ENCODE results near the gene NPIPB12. TPM values are rescaled to one million over a fixed set of nuclear protein-coding genes. Genes with fewer than 3 reads are reported as not detected.
"Not testable (repeated sequence)": the region's sequence is repeated elsewhere in the genome, so short reads cannot be mapped to it uniquely, and the experiment has no call there.

NPIPB12 gene
- total RNA-seq, result 38.7 TPM

DNA sequence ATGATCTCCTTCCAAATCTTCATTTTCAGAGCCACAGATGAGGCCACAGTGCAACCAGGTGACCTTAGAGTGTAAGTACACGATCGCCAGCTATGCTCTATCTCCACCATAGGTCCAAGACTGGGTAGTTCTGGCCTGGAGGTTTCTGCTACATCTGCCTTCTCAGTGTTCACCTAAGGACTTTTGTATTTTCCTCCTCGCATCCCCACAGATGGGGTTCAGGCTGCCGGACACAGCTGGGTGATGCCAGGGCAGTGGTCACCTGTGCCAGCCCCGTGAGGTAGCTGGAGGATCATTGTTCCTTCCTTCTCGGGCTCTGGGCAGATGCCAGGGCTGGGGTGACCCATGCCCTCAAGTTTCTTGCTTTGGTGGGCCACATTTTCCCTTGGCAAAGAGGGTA lies at the start of gene NPIPB12:
TSS of gene NPIPB12 (minus strand) at position 101 of the 400 bp plus-strand sequence.
- not testable (repeated sequence) for H3K9me3 ChIP-seq (ENCODE audit: low read depth, low read length); H3K27me3 ChIP-seq (ENCODE audit: insufficient read depth, low read length); H3K4me1 ChIP-seq (ENCODE audit: insufficient read depth, low read length); H3K4me3 ChIP-seq (ENCODE audit: low read length)

DNA sequence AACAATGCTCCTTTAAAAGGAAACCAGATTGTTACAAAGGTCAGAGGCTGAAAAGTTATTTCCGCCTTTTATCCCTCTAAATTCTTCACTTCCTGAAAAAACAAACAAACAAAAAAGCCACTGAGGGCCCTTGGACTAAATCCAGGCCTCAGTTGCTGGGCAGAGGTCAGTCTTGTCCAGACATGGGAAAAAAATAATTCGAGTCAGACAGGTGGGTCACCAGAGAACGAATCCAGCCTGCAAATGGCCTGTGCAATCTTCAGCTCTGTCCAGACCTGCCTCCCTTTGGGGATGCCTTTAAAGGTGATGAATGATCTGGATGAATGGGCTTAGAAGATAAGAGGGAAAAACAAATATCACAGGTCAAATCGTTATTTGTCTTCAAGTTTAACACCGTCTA lies 15.3 kb upstream of the NPIPB12 start:
- H3K4me3 ChIP-seq (ENCODE audit: low read length); H3K27me3 ChIP-seq (ENCODE audit: insufficient read depth, low read length): not testable (repeated sequence)

DNA sequence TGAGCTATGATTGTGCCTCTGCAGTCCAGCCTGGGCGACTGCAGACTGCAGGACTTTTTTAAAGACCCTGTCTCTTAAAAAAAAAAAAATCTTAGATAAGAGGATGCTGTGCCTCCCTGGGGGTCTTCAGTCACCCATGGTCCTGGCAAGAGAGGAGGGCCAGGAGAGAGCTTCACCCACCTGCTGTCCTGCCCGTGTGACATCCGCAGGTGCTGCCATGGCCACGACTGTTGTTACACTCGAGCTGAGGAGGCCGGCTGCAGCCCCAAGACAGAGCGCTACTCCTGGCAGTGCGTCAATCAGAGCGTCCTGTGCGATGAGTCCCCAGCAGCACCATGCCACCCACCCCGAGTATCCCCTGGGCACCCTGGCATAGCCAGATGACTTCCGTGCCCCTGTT lies 23.9 kb downstream of the NPIPB12 start:
- H3K27me3 ChIP-seq (ENCODE audit: insufficient read depth, low read length); H3K9me3 ChIP-seq (ENCODE audit: low read depth, low read length); H3K4me3 ChIP-seq (ENCODE audit: low read length); H3K4me1 ChIP-seq (ENCODE audit: insufficient read depth, low read length): not testable (repeated sequence)

More for the DNA sequence above, 15.3 kb upstream of the NPIPB12 start:
- not testable (repeated sequence) for H3K9me3 ChIP-seq (ENCODE audit: low read depth, low read length); H3K4me1 ChIP-seq (ENCODE audit: insufficient read depth, low read length)

DNA sequence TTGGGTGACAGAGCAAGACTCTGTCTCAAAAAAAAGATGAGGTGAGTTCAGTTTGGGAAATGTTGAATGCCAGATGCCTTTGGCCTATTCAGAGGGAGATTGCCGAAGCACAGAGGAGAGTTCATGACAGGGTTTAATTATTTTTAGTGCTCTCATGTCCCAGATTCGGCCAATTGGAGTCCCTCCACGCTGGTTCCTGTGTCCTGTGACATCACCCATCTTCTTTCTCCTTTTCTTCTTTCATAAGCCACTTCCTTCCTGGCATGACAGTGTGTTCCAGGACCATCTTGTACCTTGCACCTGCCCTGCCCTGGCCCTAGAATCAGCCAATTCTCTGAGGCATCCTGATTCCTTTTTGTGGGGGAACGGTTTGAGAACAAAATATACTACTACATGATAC lies 34.1 kb downstream of the NPIPB12 start:
- not testable (repeated sequence) for H3K9me3 ChIP-seq (ENCODE audit: low read depth, low read length); H3K4me1 ChIP-seq (ENCODE audit: insufficient read depth, low read length); H3K4me3 ChIP-seq (ENCODE audit: low read length); H3K27me3 ChIP-seq (ENCODE audit: insufficient read depth, low read length)

DNA sequence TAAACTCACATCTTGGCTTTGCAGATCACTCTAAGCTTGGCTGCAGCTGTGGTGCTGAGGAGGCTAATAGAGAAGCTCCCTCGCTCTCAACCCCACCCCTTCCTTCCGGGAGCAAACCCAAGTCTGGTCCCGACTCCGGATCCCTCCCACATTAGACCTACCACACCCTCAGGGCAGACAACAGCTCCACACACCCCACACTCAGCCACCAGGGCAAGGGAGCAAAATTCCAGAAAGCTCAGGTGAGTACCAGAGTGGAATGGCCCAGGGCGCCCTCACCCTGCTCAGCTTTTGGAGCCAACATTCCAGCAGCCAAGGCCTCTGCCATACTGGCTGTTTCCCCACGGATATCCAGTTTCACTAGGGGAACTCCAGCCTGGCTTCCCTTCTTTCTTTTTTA lies 36.5 kb downstream of the NPIPB12 start:
- H3K4me3 ChIP-seq (ENCODE audit: low read length); H3K9me3 ChIP-seq (ENCODE audit: low read depth, low read length); H3K4me1 ChIP-seq (ENCODE audit: insufficient read depth, low read length); H3K27me3 ChIP-seq (ENCODE audit: insufficient read depth, low read length): not testable (repeated sequence)

DNA sequence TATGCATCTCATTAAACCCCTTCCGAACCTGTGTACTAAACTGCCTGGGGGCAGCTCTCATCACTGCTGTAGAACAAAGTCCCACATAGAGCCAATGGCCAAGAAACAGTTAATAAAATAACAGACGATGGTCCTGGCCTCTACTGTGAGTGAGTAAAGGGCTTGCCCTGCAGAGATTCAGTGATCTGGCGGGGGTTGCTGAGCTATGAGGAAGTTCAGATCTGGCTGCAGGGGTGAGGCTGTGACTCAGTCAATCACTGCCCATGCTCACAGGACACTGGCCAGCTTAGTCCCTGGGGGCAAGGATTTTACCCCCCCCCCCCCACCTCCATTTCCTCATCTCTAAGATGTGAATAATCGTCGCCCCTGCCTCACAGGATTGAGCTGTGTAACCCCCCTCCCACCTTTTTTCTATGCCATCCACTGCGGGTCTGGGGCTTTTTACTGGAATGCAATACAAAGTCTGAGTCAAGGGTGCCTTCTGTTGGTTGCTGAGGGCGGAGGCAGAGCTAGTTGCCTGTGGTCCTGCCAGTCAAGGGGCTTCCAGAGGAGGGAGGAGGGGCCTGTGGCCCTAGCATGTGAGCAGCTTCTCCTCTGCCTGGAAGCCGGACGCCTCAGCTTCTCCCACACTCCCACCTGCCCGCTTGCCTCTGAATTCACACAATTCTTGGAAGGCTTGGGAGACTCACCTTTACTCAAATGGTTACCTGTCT lies 38.4 kb downstream of the NPIPB12 start:
- H3K4me3 ChIP-seq (ENCODE audit: low read length); H3K4me1 ChIP-seq (ENCODE audit: insufficient read depth, low read length); H3K9me3 ChIP-seq (ENCODE audit: low read depth, low read length); H3K27me3 ChIP-seq (ENCODE audit: insufficient read depth, low read length): not testable (repeated sequence)

DNA sequence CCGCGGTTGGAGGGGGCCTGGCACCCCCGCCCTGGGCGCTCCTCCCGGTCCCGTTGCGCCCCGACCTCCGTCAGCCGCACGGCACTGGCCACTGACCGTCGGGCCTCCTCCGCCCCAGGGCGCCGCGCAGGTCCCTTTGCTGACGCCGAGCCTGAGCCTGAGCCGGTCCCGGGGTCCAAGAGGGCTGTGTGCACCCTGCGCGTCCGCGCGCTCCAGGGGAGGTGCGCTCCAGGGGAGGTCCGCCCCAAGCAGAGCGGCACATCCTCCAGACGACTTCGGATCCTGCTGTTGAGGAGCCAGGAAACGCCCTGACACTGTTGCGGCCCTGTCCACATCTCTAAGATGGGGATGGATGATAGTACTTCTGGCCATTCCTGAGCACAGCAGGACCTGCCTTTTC lies 39.3 kb downstream of the NPIPB12 start:
- H3K9me3 ChIP-seq (ENCODE audit: low read depth, low read length); H3K27me3 ChIP-seq (ENCODE audit: insufficient read depth, low read length); H3K4me3 ChIP-seq (ENCODE audit: low read length); H3K4me1 ChIP-seq (ENCODE audit: insufficient read depth, low read length): not testable (repeated sequence)

DNA sequence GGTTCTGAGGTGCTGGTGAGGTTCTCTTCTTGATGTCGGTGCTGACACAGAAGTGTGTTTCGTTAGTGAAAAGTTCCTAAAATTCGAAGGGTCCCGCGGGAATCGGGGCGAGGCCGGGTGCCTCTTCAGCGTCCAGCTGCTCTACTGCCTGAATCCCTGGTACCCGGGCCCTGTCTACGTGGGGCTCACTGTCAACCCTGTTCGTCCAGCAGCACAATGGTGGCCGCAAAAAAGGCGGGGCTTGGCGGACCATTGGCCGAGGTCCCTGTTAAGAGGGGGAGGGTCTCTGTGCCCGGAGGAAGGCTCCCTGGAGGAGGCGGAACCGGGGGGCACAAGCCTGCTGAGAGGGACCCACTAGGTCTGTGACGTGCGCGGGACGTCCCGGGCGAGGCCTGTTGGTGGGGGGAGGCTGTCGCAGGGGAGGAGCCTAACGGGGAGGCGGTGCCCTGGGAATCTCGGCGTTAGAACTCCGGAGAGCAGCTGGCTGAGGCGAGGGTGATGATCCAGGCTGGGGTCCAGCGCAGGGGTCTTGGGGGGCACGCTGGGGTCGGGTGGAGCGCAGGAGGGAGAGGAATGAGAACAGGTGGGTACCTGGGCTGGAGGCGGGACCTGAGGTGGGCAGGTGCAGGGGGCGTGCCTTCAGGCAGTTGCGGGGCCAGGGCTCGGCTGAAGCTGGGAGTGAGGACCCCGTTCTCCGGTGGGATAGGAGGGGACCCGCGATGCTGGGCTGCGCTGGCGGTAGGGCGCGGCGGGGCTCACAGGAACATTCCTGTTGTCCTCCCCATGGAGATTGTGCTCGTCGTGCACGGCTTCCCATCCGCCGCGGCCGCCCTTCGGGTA lies 40.0 kb downstream of the NPIPB12 start:
- not testable (repeated sequence) for H3K4me3 ChIP-seq (ENCODE audit: low read length); H3K9me3 ChIP-seq (ENCODE audit: low read depth, low read length); H3K27me3 ChIP-seq (ENCODE audit: insufficient read depth, low read length); H3K4me1 ChIP-seq (ENCODE audit: insufficient read depth, low read length)

DNA sequence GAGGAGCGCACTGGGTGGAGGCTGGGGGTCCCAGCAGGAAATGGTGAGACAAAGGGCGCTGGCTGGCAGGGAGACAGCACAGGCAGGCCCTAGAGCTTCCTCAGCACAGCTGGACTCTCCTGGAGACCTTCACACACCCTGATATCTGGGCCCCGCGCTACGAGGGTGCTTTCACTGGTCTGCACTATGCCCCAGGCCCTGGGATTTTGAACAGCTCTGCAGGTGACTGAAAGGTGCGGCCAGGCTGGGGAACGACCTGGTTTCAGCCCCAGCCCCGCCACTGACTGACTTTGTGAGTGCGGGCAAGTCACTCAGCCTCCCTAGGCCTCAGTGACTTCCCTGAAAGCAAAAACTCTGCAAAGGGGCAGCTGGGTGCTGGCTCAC lies 45.6 kb downstream of the NPIPB12 start:
- H3K4me3 ChIP-seq (ENCODE audit: low read length); H3K4me1 ChIP-seq (ENCODE audit: insufficient read depth, low read length); H3K27me3 ChIP-seq (ENCODE audit: insufficient read depth, low read length); H3K9me3 ChIP-seq (ENCODE audit: low read depth, low read length): not testable (repeated sequence)

DNA sequence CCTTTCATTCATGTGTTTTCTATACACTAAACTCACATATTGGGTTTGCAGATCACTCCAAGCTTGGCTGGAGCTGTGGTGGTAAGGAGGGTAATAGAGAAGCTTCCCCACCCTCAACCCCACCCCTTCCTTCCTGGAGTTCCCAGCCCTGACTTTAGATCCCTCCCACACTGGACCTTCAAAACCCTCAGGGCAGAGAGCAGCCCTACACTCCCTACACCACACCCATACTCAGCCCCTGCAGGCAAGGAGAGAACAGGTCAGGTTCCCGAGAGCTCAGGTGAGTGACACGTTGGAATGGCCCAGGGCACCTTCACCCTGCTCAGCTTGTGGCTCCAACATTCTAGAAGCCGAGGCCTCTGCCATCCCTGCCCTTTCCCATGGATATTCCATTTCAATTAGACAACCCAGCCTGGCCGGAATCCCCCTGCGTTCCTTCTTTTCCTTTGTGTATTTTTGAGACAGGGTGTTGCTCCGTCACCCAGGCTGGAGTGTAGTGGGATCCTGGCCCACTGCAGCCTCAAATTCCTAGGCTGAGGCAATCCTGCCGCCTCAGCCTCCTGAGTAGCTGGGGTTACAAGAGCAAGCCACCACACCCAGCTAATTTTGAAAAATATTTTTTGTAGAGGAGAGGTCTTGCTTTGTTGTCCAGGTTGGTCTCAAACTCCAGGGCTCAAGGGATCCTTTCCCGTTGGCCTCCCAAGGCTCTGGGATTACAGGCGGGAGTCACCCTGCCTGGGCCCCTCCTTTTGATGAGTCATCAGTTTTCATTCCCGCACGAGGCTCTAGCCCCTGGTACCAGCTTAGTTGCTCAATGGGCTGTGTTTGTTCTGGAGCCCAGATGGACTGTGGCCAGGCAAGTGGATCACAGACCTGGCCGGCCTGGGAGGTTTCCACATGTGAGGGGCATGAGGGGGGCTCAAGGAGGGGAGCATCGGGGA lies 46.2 kb downstream of the NPIPB12 start, which contains the start of gene SULT1A4:
TSS of gene SULT1A4 (plus strand) at position 208 of the 941 bp plus-strand sequence. CDS start 1,473 bp downstream, outside the sequence.
- not testable (repeated sequence) for H3K4me3 ChIP-seq (ENCODE audit: low read length); H3K9me3 ChIP-seq (ENCODE audit: low read depth, low read length); H3K4me1 ChIP-seq (ENCODE audit: insufficient read depth, low read length)

DNA sequence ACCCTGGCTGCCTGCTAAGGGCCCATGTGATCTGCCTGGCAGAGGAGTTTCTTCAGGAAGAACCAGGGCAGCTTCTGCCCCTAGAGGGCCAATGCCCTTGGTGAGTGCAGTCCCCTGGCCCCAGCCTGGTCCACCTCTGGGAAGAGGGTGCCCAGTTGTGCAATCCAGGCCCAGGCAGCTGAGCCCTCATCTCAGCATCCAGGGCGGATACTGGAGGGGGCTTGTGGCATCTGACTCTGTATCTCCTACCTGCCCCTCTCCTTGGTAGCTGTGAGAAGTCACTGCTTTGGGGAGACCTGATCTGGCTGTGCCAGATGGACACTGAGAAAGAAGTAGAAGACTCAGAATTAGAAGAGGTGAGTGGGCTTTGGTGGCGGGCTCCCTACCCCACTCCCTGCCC lies 48.5 kb downstream of the NPIPB12 start:
- H3K9me3 ChIP-seq (ENCODE audit: low read depth, low read length); H3K4me3 ChIP-seq (ENCODE audit: low read length); H3K27me3 ChIP-seq (ENCODE audit: insufficient read depth, low read length); H3K4me1 ChIP-seq (ENCODE audit: insufficient read depth, low read length): not testable (repeated sequence)

More for the DNA sequence above, 46.2 kb downstream of the NPIPB12 start, which contains the start of gene SULT1A4:
- not testable (repeated sequence) for H3K27me3 ChIP-seq (ENCODE audit: insufficient read depth, low read length)

DNA sequence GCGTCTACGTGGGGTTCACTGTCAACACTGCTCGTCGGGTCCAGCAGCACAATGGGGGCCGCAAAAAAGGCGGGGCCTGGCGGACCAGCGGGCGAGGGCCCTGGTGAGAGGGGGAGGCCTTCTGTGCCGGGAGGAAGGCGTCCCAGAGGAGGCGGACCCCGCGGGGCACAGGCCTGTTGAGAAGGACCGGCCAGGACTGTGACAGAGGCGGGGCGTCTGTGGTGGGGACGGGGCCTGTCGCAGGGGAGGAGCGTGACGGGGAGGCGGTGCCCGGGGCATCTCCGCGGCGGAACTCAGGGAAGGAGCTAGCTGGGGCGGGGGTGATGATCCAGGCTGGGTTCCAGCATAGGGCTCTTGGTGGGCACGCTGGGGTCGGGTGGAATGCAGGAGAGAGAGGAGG lies 51.4 kb downstream of the NPIPB12 start:
- H3K4me3 ChIP-seq (ENCODE audit: low read length); H3K27me3 ChIP-seq (ENCODE audit: insufficient read depth, low read length); H3K4me1 ChIP-seq (ENCODE audit: insufficient read depth, low read length); H3K9me3 ChIP-seq (ENCODE audit: low read depth, low read length): not testable (repeated sequence)

DNA sequence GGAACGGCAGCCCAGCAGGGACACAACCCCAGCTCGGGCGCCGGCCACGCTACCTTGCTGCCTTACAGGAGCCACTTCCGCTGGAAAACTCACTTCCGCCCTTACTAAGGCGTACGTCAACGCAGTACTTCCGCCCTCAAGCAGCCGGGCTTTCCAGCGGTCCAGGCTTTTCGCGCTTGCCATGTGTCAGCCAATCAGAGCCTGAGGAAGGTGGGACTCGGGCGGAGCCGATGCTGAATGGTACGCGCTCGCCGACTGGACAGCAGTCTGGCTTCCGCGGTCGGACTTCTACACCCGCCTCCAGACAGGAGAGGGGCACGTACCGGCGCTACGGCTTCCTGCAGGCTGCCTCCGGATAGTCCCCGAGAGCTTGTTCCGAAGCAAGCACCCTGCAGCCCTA lies 51.9 kb downstream of the NPIPB12 start, which contains the start of the genes BOLA2 and SLX1B:
TSS of gene BOLA2 (minus strand) at position 83 of the 400 bp plus-strand sequence. CDS start 98 bp downstream, outside the sequence.
TSS of gene SLX1B (plus strand) at position 265 of the 400 bp plus-strand sequence.
- not testable (repeated sequence) for H3K27me3 ChIP-seq (ENCODE audit: insufficient read depth, low read length); H3K9me3 ChIP-seq (ENCODE audit: low read depth, low read length); H3K4me3 ChIP-seq (ENCODE audit: low read length); H3K4me1 ChIP-seq (ENCODE audit: insufficient read depth, low read length)

DNA sequence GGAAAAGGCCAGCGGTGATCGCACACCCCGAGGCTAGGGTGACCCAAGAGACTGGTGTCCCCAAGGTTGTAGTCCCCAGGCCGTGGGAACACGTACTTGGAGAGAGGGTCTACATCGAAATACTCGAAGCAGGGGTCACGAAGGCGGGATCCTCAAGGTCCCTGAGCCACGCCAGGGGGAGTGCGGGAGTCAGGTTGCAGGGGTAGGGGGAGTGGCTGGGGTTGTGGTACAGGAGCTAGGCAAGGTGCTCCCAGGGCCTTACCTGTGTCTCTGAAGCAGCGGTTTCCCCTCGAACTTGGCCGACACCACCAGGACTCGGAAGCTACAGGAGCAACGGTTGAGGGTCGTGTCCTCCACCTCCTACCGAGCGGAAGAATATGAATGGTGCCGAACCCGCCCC lies 52.5 kb downstream of the NPIPB12 start:
- not testable (repeated sequence) for H3K27me3 ChIP-seq (ENCODE audit: insufficient read depth, low read length); H3K9me3 ChIP-seq (ENCODE audit: low read depth, low read length); H3K4me1 ChIP-seq (ENCODE audit: insufficient read depth, low read length); H3K4me3 ChIP-seq (ENCODE audit: low read length)
